Placental pericyte (primary cell): ENCODE results near the gene AMY2A. TPM values are rescaled to one million over a fixed set of nuclear protein-coding genes. Genes with fewer than 3 reads are reported as not detected.

Experiments used
- small RNA-seq: library from RNA; depleted of rRNA; stranded (forward); fragments of <200 nt; gene quantifications from one replicate; pipeline ENCODE3, GENCODE V24; 2012; ENCODE audit warnings: low replicate concordance
- total RNA-seq: library from RNA; depleted of rRNA; stranded (reverse); fragments of >200 nt; gene quantifications from 2 replicates; pipeline ENCODE4 v1.2.3, GENCODE V29; 2012

Gene AMY2A
- total RNA-seq = not detected in 2 replicates

DNA sequence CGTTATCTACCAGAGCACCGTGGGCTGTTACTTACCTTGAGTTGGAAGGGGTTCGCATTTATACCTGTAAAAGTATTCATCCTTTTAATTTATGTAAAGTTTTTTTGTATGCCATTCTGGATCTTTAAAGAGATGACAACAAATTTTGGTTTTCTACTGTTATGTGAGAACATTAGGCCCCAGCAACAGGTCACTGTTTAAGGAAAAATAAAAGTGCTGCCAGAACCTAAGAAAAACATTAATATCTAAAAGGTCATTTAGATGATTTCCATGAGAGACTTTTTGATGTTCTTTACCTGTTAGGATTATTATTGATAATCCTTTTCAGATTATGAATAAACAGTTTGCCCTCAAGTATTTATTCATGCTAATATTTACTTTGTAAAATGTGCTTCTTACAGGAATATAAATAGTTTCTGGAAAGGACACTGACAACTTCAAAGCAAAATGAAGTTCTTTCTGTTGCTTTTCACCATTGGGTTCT is at the start of gene AMY2A:
Gene AMY2A, plus strand, starts transcription at position 434 of the 484 bp plus-strand sequence. Its CDS starts 14 bp downstream, at position 448.

GRCh38 chr1:103571289-103571688 is 45.9 kb upstream of the AMY2A start, which contains the start of gene AMY2B:
TSS of gene AMY2B (plus strand) at chr1:103571589. CDS start at chr1:103571603, 14 bp downstream.

GRCh38 chr1:103655460-103655859 is 38.2 kb downstream of the AMY2A start, which contains the start of gene AMY1A:
TSS of gene AMY1A (plus strand) at chr1:103655760. CDS start at chr1:103656331, 571 bp downstream.

Small RNA genes within 50 kb of the gene (small RNA-seq; reads per million reads assigned to genes)
- not detected for gene AC105272.1

Other genes with a start within 250 kb of the AMY2A start
- 9.4 and 10.5 TPM in 2 replicates for gene RNPC3, start 91.7 kb upstream of the AMY2A start, total RNA-seq
- 0.66 and 1.9 TPM in 2 replicates for gene AMY2B, start 45.8 kb upstream of the AMY2A start, total RNA-seq
- not detected in 2 replicates for gene AMY1A, start 38.3 kb downstream of the AMY2A start, total RNA-seq
- gene AMY1B, start 78.8 kb downstream of the AMY2A start, total RNA-seq = not detected in 2 replicates
- gene AMY1C, start 132.5 kb downstream of the AMY2A start, total RNA-seq = not detected in 2 replicates